ENCODE measurements around the gene NRSN2.
"Not testable (repeated sequence)": the region's sequence is repeated elsewhere in the genome, so short reads cannot be mapped to it uniquely, and the experiment has no call there.

NRSN2 gene

GRCh38 chr20:354298-354977 is 7.5 kb downstream of the NRSN2 start:
- peak; percentile 76 for DNase-seq (ENCODE audit: low read depth)

DNA sequence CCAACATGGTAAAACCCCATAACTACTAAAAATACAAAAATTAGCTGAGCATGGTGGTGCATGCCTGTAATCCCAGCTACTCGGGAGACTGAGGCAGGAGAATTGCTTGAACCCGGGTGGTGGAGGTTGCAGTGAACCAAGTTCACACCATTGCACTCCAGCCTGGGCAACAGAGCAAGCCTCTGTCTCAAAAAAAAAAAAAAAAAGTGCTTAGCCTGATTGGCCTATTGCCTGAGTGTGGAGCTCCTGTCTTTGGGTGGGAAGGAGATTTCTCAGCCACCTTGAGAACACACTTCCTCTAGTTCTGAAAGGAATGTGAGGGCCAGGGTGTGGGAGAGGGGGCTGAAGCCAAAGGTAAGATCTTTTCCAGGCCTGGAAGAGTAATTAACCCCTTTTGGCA is 9.2 kb downstream of the NRSN2 start:
- DNase-seq (ENCODE audit: low read depth), result not testable (repeated sequence)

DNA sequence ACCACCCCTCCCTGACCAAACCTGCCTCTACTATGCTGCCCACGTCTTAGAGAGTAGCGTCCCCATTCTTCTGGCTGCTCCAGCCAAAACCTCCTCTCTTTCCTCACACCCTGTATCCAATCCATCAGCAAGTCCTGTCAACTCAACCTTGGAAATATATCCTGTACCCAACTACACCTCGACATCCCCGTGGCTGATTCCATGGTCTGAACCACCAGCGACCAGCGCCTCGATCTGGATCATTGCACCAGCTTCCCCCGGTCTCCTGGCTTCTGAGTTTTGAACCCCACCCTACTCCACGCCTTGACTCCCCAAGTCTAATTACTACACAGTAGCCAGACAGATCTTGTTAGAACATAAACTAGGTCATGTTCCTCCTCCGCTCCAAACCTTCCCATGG is 9.8 kb downstream of the NRSN2 start:
- DNase-seq (ENCODE audit: low read depth), result no peak

GRCh38 chr20:358891-359555 is 12.1 kb downstream of the NRSN2 start:
- DNase-seq (ENCODE audit: low read depth), result no peak

- no peak for DNase-seq (ENCODE audit: low read depth)
Measured at GRCh38 chr20:361561-361960, 14.7 kb downstream of the NRSN2 start.

DNA sequence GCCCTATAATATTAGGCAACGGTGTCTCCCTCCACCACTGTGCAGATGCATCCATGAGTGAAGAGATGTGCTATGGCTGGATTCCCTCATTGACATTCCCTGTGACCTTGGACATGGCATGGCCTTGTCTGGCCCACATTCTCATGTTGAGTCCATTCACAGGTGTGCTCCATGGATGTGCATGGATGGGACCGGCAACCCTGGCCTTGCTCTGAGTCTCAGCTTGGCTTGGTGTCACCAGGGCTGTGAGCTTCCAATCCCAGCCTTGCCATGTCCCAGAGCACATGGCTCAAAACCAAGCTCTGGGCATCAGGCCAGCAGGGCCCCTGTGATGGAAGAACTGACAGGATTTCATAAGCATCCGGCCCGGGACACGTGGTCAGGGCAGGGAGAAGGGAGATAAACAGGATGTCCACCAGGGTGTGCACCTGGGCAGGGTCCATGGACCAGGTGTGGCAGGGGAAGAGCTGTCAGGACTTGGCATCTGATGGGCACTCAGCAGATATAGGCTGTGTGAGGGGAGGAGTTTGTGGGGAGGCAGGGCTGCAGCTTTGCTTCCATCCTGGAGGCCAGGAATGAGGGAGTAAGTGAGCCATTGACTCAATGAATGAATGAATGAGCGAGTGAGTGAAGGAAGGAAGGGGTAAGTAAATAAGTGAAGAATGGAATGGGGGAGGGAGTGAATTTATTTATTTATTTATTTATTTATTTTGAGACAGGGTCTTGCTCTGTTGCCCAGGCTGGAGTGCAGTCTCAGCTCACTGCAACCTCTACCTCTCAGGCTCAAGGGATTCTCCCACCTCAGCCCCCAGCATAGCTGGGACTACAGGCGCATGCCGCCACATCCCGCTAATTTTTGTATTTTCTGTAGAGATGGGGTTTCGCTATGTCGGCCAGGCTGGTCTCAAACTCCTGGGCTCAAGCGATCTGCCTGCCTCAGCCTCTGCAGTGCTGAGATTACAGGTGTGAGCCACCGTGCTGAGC is 15.7 kb downstream of the NRSN2 start:
- no peak for DNase-seq (ENCODE audit: low read depth)

- no peak for DNase-seq (ENCODE audit: low read depth)
Measured at GRCh38 chr20:363319-364078, 16.6 kb downstream of the NRSN2 start.

- DNase-seq (ENCODE audit: low read depth), result no peak
Measured at GRCh38 chr20:364905-365794, 18.2 kb downstream of the NRSN2 start.

GRCh38 chr20:366041-366718 is 19.3 kb downstream of the NRSN2 start:
- no peak for DNase-seq (ENCODE audit: low read depth)

- DNase-seq (ENCODE audit: low read depth), result no peak
Measured at GRCh38 chr20:366719-367485, 20.0 kb downstream of the NRSN2 start.

- DNase-seq (ENCODE audit: low read depth), result no peak
Measured at GRCh38 chr20:367486-367887, 20.6 kb downstream of the NRSN2 start.

- DNase-seq (ENCODE audit: low read depth), result no peak
Measured at GRCh38 chr20:368915-369314, 22.0 kb downstream of the NRSN2 start.

GRCh38 chr20:370151-370600 is 23.3 kb downstream of the NRSN2 start:
- DNase-seq (ENCODE audit: low read depth), result no peak

GRCh38 chr20:370977-371754 is 24.3 kb downstream of the NRSN2 start:
- DNase-seq (ENCODE audit: low read depth), result no peak

- peak; percentile 92 for DNase-seq (ENCODE audit: low read depth)
Measured at GRCh38 chr20:371755-372542, 25.0 kb downstream of the NRSN2 start.

GRCh38 chr20:372543-373082 is 25.7 kb downstream of the NRSN2 start:
- DNase-seq (ENCODE audit: low read depth), result not testable (repeated sequence)

GRCh38 chr20:373171-373890 is 26.4 kb downstream of the NRSN2 start:
- DNase-seq (ENCODE audit: low read depth), result peak; percentile 85
